Measurements from ENCODE around the gene GRIN1.

The GRIN1 gene

GRCh38 chr9:137180491-137180890 is 41.5 kb downstream of the GRIN1 start:
- DNase-seq, result no peak

DNA sequence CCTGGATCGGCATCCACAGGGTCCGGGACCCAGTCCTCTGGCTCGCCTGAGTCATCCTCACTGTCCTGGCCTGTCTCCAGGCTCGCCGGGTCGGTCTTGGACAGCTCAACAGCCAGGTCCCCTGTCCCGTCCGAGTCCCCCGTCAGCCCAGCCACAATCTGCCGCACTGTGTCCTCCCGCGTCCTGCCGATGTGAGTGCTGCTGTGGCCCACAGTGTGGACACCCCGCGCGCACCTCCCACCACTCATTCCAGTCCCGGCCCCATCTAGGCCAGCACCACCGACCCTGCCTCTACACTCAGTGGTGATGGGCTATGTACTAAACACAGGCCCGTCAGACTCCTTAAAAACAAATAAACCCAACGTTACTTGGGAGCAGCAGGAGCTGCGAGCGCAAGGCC is 42.7 kb downstream of the GRIN1 start:
- DNase-seq, result no peak

GRCh38 chr9:137182836-137183235 is 43.9 kb downstream of the GRIN1 start:
- DNase-seq, result no peak

GRCh38 chr9:137183980-137184595 is 45.1 kb downstream of the GRIN1 start:
- DNase-seq, result no peak

GRCh38 chr9:137184881-137185660 is 46.1 kb downstream of the GRIN1 start:
- DNase-seq, result no peak

DNA sequence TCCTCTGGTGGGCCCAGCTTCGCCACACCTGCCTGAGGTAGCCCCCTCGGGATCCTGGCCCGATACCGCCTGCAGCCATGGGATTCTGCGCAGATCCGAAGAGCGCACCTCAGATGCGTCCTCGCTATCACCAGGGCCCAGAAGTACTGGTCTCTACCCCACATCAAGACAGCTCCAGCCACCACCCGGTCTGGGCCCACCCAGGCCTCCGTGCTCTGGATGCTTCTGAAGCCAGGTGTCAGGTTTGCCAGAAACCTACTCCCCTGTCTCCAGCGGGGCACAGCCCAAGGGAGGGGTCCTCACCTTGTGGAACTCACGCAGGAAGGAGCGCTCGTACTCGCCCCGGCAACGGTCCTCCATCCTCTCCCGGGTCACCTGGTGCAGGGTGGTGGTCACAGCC is 47.0 kb downstream of the GRIN1 start:
- no peak for DNase-seq

DNA sequence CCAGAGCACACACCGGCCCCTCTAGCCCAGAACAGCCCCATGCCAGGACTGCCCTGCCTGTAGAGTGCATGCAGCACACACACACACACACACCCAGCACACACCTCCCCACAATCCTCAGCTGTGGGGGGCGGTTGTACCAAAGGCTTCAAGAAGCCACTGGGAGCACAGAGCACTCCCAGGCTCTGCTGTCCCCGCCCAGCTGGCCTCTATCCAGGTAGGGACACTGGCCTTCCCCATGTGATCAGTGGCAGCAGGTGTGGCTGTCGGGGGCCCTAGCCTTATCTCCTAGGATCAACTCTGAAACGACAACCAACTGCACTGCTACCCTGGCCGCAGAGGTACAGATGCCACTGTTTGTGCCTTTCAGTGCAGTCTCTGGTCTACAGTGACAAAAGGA is 47.4 kb downstream of the GRIN1 start:
- no peak for DNase-seq

DNA sequence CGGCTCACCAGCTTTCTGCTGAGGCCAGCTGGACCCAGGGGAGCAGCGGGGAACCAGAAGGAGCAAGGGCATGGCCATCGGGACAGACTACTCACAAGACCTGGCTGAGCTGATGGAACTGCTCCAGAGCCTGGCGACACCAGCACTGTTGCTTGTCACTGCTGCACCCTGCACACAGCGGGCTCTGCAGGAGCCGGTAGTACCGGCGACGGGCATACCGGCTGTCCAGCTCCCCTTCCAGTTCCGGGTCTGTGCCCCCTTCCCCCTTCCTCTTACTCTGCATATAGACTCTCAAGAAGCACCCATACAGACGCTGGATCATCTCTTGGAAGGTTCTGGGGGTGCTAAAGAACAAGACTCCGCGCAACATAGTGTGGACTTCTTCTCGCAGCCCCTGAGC is 48.4 kb downstream of the GRIN1 start:
- no peak for DNase-seq

DNA sequence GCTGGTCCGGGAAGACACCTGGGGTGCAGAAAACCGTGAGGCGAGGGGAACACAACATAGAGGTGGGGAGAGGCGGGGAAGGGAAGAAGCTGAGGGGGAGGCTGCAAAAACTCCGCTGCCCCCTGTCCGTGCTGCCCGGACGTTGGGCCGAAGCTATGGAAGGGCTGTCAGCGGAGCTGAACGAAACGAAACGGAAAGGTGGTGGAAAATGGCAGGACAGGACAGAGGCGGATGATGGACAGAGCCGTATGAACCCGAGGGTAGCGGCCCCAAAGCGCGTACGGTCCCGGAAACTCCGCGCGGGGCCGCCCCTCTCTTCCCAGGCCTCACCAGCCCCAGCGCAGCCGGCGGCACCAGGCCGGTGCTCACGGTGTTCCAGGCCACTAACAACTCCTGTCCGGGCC is 49.1 kb downstream of the GRIN1 start:
- no peak for DNase-seq

DNA sequence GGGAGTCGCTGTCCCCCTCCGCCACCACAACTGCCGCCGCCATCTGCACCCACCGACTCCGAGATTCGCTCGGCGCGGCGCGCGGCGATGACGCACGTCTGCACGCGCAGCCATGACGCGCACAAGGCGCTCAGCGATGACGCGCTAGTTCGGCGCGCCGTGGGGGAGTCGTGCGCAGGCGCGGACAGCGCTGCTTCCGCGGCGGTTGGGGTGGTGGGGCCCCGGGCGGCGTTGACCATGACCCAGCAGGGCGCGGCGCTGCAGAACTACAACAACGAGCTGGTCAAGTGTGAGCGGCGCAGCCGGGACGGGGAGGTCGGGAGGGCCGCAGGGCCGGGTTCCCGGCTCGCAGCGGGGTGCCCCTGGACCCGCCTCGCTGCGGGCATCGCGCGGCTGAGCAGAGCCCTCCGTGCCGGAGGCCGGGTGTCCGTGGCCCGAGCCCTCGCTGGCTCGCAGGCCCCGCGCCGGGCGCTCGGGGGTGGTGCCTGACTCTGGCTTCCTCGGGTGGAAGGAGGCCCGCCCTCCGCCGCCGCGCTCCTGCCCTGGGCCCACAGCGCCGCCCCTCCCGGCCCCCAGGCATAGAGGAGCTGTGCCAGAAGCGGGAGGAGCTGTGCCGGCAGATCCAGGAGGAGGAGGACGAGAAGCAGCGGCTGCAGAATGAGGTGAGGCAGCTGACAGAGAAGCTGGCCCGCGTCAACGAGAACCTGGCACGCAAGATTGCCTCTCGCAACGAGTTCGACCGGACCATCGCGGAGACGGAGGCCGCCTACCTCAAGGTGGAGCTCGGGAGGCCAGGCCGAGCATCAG is 49.7 kb downstream of the GRIN1 start, which contains the start of the genes ANAPC2 and SSNA1:
ANAPC2 (minus strand) TSS at position 71 of the 807 bp plus-strand sequence; CDS start at position 43, 28 bp downstream.
SSNA1 (plus strand) TSS at position 187 of the 807 bp plus-strand sequence; CDS start at position 238, 51 bp downstream.
- peak; percentile 66 to 70 for DNase-seq

- DNase-seq, result no peak
These were observed 50.6 kb downstream of the GRIN1 start for GRCh38 chr9:137189297-137190295.

- no peak for DNase-seq
These were observed 51.4 kb downstream of the GRIN1 start for GRCh38 chr9:137190315-137190856.

GRCh38 chr9:137191245-137191644 is 52.3 kb downstream of the GRIN1 start:
- DNase-seq, result no peak

DNA sequence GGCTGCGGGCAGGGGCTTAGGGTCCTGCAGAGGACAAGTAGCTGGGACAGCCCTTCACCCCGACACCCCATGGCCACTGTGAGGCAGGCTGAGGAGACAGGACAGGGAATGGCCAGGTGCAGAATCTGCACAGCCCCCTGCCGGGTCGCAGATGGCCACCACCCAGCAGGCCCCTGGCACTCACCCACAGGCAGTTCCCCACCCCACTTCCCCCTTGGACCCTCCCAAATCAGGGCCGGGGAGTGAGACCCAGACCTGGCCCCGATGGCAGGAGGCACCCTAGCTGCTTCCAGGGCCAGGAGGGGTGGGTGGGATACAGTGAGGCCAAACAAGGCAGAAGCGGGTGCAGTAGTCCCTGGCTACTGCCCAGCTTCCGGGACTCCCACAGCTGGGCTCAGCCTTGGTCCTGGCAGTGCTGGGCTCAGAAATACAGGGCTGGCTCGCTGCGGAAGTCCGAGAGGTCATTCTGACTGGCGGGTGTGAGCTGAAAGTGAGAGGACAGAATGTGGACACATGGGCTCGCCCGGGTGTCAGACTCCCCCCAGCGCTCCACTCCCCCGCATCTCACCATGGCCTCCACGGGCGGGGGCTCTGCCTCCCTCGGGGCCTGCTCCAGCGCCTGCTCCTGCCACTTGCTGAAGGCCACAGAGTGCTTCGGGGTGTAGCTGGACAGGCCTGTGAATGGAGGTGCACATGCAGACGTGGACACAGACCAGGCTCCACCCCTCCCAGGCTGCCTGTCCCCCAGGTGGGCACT is 52.9 kb downstream of the GRIN1 start:
- no peak for DNase-seq

GRCh38 chr9:137192448-137192780 is 53.5 kb downstream of the GRIN1 start:
- DNase-seq, result no peak

- DNase-seq, result no peak
These were observed 53.9 kb downstream of the GRIN1 start for GRCh38 chr9:137192859-137193258.

DNA sequence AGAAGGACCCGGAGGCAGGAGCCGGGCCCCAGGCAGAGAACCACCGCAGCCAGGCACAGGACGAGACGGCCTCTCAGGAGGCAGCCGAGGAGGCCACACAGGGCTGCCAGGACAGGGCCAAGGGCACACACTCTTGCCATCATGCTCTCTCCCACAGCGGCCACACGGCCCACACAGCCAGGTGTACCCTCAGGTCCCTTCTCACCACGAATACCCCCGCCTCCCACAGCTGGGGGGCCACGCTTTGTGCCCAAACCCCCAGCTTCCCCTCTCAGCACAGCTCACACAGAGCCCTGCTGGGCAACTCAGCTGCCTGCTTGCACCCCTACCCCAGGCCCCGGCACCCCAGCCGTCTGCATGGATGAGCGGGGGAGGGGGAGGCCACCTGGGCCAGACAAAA is 54.8 kb downstream of the GRIN1 start:
- DNase-seq, result no peak

DNA sequence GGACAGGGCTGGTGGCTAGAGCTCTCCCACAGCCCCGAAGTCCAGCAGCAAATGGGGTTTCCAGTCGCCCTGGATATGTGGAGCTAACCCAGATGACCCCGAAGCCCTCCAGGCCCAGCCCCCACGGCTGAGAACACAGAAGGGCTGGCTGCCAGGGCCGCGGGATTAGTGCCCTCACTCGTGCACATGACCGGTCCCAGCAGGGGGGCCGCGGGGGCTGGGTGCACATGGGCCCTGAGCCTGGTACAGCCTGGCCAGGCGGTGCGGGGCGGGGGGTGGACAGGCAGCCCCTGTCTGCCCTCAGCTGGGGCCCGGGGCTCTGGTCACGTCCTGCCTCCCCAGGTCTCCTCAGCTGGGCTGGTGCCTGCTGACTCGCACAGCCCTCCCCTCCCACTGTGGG is 55.4 kb downstream of the GRIN1 start:
- no peak for DNase-seq

- no peak for DNase-seq
These were observed 56.0 kb downstream of the GRIN1 start for GRCh38 chr9:137194909-137195308.

DNA sequence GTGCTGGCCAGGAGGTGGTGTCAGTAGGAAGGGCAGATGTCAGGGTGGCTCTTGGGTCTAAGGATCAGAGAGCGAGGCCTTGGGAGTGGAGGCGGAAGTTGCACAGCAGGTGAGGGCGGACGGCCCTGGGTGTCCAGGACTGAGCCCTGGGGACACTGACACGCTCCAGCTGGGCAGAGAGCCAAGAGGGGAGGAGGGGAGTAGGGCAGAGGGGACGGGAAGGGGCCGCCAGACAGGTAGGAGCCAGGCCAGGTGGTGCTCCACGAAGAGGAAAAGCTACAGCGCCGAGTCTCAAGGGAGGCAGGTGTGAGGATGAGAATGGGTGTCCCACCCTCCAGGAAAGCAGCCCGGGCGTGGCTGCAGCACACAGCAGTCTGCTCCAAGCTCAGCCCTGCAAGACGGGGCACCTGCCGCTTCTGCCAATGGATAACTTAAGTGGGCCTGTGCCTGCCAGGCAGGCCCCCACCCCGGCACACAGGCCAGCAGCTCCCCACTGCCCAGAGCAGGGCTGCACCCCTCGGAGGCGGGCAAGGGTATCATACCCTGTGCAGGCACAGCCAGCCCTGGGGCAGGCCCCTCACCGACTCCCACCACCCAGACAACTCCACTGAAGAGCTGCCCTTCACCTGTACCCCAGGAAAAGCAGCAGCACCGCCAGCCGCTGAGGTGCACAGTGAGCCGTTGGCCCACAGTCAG is 56.7 kb downstream of the GRIN1 start:
- no peak for DNase-seq
